Fibroblast of pulmonary artery (primary cell): ENCODE results near the gene CACNB4.

Experiments
- DNase-seq: peaks from one replicate; pipeline ENCODE4 v3.0.0-alpha.2; 2010; ENCODE audit warnings: low read depth
- H3K4me3 ChIP-seq: replicated peaks from 2 replicates; pipeline ENCODE4 v1.5.1; 2011; ENCODE audit warnings: low read depth, mild to moderate bottlenecking, control low read depth, low read length, moderate library complexity
- CTCF ChIP-seq: IDR thresholded peaks from 2 replicates; pipeline ENCODE4 v1.5.1; 2011; ENCODE audit warnings: mild to moderate bottlenecking, control low read depth, low read length, inconsistent platforms; ENCODE audit errors: missing control alignments

The CACNB4 gene

GRCh38 chr2:151855111-151855510 lies 243.7 kb downstream of the CACNB4 start:
- H3K4me3 ChIP-seq: no peak overlapping the region
- no peak for DNase-seq
- TF ChIP-seq CTCF: no peak

GRCh38 chr2:151853070-151853758 lies 245.6 kb downstream of the CACNB4 start:
- no peak for TF ChIP-seq CTCF
- DNase-seq: no peak
- H3K4me3 ChIP-seq: no peak overlapping the region

DNA sequence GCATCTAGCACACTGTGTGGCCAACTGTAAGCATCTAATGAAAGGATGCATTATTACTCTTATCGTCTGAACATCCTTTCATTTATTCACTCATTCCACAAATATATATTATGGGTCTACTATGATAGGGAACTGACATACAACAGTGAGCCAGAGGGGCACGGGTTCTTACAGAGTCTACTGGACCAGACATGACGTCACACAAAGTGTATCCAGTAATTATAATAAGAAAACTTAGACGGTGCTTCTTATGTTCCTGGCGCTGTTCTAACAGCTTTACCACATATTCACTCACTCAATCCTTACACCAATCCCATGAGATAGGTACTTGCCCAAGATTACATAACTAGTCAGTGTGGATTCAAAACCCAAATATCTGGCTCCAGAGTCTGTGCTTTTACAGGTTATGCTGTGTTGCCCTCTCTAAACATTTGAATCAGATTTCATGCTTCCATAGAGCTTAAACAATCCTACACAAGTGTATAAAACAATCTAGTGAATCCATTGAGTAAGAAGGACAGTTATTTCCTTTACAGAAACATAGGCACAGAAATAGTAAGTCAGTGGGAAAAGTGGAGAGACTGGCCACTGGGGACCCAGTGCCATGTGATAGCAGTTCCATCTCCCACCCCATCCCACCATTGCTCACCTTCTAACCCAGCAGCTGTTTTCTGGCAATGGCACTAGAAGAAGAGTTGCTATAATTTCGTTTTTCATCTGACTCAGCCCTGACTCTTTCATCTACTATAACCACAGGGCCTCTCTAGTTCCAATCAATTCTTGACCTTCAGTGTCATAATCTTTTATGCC lies 246.4 kb downstream of the CACNB4 start:
- no peak for DNase-seq
- no peak for TF ChIP-seq CTCF

GRCh38 chr2:151851761-151852160 lies 247.1 kb downstream of the CACNB4 start:
- no peak overlapping the region for H3K4me3 ChIP-seq
- no peak for DNase-seq
- TF ChIP-seq CTCF: no peak

More for the DNA sequence above, 246.4 kb downstream of the CACNB4 start:
- H3K4me3 ChIP-seq: no peak overlapping the region

DNA sequence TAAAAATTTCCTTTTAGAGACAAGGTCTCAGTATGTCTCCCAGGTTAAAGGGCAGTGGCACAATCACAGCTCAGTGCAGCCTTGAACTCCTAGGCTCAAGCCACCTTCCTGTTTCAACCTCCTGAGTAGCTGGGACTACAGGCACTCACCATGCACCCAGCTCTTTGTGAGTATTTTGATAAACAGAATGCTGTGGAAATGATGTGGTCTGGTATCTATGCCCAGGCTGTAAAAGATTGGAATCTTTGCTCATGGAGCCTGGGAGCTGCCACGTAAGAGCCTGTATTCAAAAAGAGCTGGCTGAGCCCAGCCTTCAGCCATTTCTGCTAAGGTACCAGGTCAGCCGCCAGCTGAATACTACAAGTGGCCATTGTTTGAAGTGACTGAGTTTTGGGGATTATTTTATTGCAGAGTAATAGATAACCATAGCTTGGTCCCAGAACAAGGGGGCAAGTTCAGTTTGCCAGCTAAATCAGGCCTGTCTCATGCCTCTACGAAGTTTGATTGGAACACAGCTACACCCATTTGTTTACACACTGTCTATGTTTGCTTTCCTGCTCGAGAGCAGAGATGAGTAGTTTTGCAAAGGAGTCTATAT lies 249.3 kb downstream of the CACNB4 start:
- H3K4me3 ChIP-seq: no peak overlapping the region
- no peak for TF ChIP-seq CTCF
- no peak for DNase-seq

- DNase-seq: no peak
- H3K4me3 ChIP-seq: no peak overlapping the region
- no peak for TF ChIP-seq CTCF
These were observed 253.0 kb downstream of the CACNB4 start for GRCh38 chr2:151845884-151846283.
